HG03575 (cell line): ENCODE measurements around the gene FCF1.

Experiments used
- ATAC-seq: cut with Tn5 transposase; IDR thresholded peaks from one replicate; pipeline ENCODE4 v1.9.1; 2021; ENCODE audit not compliant: unreplicated experiment, insufficient number of reproducible peaks, low FRiP score; ENCODE audit errors: extremely low read depth

FCF1 gene, protein sequence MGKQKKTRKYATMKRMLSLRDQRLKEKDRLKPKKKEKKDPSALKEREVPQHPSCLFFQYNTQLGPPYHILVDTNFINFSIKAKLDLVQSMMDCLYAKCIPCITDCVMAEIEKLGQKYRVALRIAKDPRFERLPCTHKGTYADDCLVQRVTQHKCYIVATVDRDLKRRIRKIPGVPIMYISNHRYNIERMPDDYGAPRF

GRCh38 chr14:74712499-74713394 is at the start of gene FCF1, which contains the start of gene AREL1:
Gene FCF1, plus strand, starts transcription at chr14:74713144. Its CDS starts 54 bp downstream, at chr14:74713198.
Gene AREL1, minus strand, starts transcription at chr14:74713080. Its CDS starts 27,465 bp downstream, at chr14:74685615.
- no peak for ATAC-seq

DNA sequence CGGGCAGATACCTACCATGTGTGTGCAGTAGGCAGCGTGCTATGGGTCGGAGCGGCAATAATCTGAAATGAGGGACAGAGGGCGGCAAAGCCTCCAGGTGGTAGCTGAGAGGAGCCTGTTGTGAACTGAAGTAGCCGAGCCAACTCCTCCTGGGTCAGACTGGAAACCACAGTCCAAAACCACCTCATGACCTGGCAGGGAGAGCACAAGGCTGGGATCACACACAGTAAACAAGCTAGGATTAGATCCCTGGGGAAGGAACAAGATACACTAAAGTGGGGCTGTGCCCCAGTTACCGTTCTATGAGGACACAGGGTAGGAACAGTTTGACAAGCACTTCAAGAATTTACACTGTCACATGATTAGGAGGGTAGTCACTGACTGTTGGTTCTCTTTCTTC is 49.1 kb upstream of the FCF1 start:
- ATAC-seq = no peak

GRCh38 chr14:74664717-74665116 is 48.2 kb upstream of the FCF1 start:
- no peak for ATAC-seq

- ATAC-seq = no peak
Observed at GRCh38 chr14:74667758-74668157, 45.2 kb upstream of the FCF1 start.

DNA sequence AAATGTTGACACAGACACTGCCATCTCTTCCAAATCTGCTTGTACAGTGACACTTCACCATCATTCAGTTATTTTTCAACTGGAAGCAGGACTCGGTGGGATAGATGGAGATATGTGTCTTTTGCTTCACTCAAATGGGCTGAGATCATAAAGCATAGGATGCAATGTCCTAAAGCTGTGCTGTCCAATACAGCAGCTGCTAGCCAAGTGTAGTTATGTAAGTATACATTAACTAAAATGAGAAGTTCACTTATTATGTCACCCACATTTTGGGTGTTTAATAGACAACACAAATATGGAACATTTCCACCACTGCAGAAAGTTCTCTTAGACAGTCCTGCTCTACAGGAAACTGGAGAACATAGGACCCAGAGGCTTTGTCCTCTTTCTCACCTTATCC is 43.7 kb upstream of the FCF1 start:
- ATAC-seq = no peak

DNA sequence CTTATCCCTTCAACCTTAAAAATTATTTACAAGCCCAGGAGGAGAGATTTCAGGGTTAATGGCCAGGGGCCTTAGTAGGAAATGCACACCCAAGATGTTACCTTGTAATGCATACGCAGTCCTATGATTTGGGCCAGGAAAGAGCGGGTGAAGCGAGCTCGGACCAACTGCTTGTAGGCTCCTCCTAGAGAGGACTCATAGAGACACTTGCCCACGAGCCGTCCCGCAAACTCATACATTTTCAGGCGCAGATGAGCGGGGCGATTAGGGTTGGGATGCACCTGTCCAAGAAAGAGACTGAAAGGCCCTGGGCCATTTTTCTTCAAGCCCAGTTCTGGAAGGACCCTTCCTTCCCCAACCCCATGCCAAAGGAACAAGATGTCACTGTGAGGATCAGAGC is 43.1 kb upstream of the FCF1 start:
- ATAC-seq = no peak

GRCh38 chr14:74670726-74671411 is 42.1 kb upstream of the FCF1 start:
- no peak for ATAC-seq

DNA sequence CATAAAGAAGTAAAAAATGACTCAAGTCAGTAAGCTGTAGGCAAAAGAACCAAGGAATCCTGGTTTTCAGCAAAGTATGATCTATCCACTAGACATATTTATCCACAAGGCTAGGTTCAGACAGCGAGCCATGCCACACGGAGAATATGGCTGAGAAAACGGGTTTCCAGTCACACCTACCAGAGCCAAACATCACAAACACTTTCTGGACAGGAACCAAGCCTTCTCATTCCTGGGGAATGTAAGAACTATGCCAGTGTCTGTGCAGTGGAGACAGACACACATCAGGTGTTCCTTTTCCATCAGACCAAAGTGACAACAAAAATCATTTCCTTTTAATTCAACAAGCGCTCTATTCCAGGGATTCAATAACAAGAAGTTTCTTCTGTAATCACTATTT is 41.2 kb upstream of the FCF1 start:
- no peak for ATAC-seq

DNA sequence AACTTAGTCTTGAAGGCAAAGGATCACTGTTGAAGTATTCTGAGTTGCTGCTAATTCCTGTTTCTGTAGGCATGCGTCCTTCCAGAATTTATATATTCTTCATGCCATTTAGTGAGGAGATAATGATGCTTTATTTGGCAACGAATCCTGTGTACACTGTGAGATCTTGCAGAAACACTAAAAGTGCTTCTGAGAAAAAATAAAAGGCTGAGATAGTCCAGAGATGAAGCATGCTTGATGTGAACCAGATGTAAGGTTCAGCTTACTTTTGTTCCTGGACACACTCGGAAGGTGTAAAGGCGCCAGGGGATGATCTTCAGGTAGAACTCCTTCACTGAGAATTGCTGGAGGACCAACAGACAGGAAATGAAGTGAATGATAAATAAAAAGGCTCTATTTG is 39.2 kb upstream of the FCF1 start:
- no peak for ATAC-seq

GRCh38 chr14:74675219-74675618 is 37.7 kb upstream of the FCF1 start:
- no peak for ATAC-seq

- no peak for ATAC-seq
Observed at GRCh38 chr14:74682169-74682952, 30.6 kb upstream of the FCF1 start.

DNA sequence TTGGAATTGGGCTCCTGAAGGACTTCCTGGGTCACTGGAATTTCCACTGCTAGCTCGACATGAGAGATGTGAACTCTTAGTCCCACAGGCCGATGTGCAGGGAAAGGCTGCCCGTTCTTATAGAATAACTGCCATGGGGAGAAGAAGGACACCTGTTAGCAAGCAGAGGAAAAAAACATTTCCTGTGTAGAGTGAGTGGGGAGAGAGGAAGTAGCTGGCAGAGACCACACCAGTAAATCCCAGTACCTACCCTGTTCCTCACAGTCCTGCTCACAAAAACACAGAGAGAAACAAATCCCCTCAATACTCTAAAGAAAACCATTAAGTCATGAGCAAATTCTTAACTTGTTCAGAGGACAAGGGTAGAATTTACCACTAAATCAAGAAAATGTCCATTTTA is 29.5 kb upstream of the FCF1 start:
- ATAC-seq = no peak

DNA sequence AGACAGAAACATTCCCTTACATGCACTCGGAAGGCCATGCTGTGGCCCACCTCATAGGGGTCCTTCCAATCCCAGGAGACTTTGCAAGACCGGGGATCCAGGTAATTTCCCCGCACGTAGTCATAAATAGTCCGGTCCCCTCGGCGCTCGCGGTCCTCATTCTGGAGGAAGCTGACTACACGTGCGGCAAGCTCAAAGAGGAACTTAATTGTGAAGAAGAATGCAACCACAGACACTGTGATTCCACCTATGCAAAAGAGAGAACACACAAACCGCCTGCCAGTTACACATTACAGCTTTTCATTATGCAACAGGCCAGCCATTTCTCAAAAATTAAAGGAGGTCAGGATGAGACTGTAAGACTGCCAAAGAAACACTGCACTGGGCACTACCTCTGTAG is 28.5 kb upstream of the FCF1 start:
- ATAC-seq = no peak

DNA sequence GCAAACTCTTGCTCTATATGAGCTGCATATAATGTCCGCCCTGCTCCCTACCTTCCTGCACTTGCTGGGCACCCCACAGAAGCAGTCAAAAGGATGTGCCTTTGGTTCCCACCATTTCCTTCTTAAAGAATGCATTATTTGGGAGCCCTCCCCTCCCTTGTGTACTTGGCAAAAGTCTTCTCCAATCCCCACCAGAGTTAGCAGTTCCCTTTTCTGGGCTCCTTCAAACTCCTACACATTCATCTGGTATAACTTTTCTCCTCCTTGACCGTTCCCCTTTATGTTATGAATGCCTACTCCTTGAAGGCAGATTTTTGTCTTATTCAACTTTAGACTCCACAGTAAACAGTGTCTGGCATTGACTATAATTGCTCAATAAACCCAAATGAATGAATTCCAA is 27.9 kb upstream of the FCF1 start:
- ATAC-seq = no peak

- no peak for ATAC-seq
Observed at GRCh38 chr14:74685921-74686678, 26.8 kb upstream of the FCF1 start.

DNA sequence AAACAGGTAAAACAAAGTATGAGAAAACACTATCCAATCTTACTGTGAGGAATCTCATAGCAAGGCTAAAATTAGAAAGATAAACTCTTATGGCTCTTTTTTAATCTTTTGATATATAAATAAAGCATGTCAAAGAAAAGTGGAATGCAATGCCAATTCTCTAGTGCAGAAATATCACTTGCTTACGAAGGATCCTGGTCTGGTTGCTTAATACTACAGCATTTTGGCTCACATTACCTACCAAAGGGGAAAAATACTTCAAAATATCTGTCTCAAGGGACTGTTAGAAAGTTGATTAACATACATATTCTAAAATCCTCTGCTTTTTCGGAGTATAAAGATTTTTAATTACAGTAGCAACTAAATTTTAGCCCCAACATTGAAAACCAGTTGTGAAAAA is 21.5 kb upstream of the FCF1 start:
- no peak for ATAC-seq

DNA sequence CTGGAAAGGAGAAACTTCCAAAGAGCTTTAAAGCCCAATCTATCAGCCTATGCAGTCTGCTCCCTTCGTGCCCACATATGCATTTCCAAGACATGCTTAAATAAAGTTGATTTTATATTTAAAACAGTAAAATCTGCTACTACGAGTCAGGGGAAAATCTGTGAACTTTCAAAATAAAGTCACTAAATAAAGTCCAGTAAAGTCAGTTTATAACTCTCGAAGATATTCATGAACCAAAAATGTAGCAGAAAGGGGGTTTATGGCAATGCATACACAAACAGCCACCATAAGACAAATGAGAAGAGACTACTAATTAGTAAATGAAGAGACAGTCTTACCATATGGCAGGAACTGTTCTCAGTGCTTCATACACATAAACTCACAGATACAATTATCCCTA is 19.8 kb upstream of the FCF1 start:
- ATAC-seq = no peak

- ATAC-seq = no peak
Observed at GRCh38 chr14:74695406-74695805, 17.5 kb upstream of the FCF1 start.

- ATAC-seq = no peak
Observed at GRCh38 chr14:74697011-74697410, 15.9 kb upstream of the FCF1 start.
